Thymus (tissue), 11 donors: ENCODE measurements around the gene GLI3. TPM values are rescaled to one million over a fixed set of nuclear protein-coding genes. Genes with fewer than 3 reads are reported as not detected.

ENCODE experiments used
- DNase-seq, 9 donors: peaks; one replicate each; pipeline ENCODE4 v3.0.0-alpha.2; 2013; ENCODE audit warnings: low spot score in 9 of 9, low read depth in 6 of 9, missing footprints in 1 of 9
- H3K27ac ChIP-seq, 2 donors: one replicate each; pipeline ENCODE4 v1.5.1; 2013; ENCODE audit warnings: control low read depth in 1 of 2, low read depth in 1 of 2, low read length in 1 of 2, mild to moderate bottlenecking in 1 of 2, moderate library complexity in 1 of 2
- H3K27me3 ChIP-seq, 2 donors: one replicate each; pipeline ENCODE4 v1.5.1; 2013; ENCODE audit warnings: low read length in 1 of 2; ENCODE audit not compliant: control insufficient read depth in 2 of 2, insufficient read depth in 1 of 2
- H3K36me3 ChIP-seq, 2 donors: one replicate each; pipeline ENCODE4 v1.5.1; 2013; ENCODE audit warnings: low read length in 1 of 2, mild to moderate bottlenecking in 1 of 2, moderate library complexity in 1 of 2; ENCODE audit not compliant: control insufficient read depth in 2 of 2, insufficient read depth in 2 of 2
- H3K4me1 ChIP-seq, 2 donors: one replicate each; pipeline ENCODE4 v1.5.1; 2013; ENCODE audit warnings: low read length in 2 of 2; ENCODE audit not compliant: control insufficient read depth in 2 of 2, insufficient read depth in 2 of 2
- H3K4me3 ChIP-seq, 2 donors: one replicate each; pipeline ENCODE4 v1.5.1; 2013; ENCODE audit warnings: low read length in 2 of 2, control low read depth in 1 of 2, mild to moderate bottlenecking in 1 of 2
- H3K9me3 ChIP-seq, 2 donors: one replicate each; pipeline ENCODE4 v1.5.1; 2013; ENCODE audit warnings: low read length in 1 of 2, mild to moderate bottlenecking in 1 of 2; ENCODE audit not compliant: control insufficient read depth in 2 of 2, insufficient read depth in 1 of 2
- WGBS: extraction: QIAGEN DNeasy Blood & Tissue Kit; methylation state at CpG from one replicate; pipeline ENCODE4 v1.1.7; 2013; 5-methylcytosine and 5-hydroxymethylcytosine counted together
- polyA plus RNA-seq: library from polyadenylated mRNA; stranded (reverse); fragments of 200-250 nt; gene quantifications from one replicate; pipeline ENCODE4 v1.2.3, GENCODE V29; 2013
- total RNA-seq: library from RNA; stranded (reverse); fragments of 120-200 nt; gene quantifications from one replicate; pipeline ENCODE4 v1.2.4, GENCODE V29; 2013
- donor health status: healthy.

The GLI3 gene
- total and polyA plus RNA-seq, 2 donors, result 3.1 to 3.2 TPM

GRCh38 chr7:41927380-41927779, 309.6 kb downstream of the GLI3 start:
- DNase-seq, result no peak
- Histone ChIP-seq H3K4me1 (no peaks in the 10 kb centered on the region), H3K27me3 (no peaks in the 10 kb centered on the region), H3K4me3 (no peak overlapping the region), H3K9me3 (no peaks in the 10 kb centered on the region), H3K36me3 (no peaks in the 10 kb centered on the region), H3K27ac (no peak overlapping the region)
- 71% methylated on average over 6 of the region's 6 CpGs for WGBS

DNA sequence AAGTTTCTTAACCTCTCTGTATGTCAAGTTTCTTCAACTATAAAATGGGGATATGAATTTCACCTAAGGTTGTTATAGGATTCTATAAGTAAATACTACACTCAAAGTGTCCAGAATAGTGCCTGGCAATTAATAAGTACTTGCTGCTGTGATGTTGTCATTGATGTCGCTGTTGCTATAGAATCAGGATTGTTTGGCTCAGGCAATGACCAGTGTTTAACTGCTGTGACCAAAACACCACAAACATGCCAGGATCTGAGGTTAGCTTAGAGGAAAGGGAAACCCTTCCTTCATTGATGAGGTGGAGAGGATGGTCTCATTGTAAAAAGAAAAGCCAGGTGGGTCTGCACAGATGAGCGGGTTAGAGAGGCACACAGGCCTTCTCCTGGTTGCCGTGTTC, 311.1 kb downstream of the GLI3 start:
- Histone ChIP-seq H3K27me3 (no peaks in the 10 kb centered on the region), H3K9me3 (no peaks in the 10 kb centered on the region), H3K27ac (no peak overlapping the region), H3K36me3 (no peaks in the 10 kb centered on the region), H3K4me1 (no peaks in the 10 kb centered on the region), H3K4me3 (no peak overlapping the region)
- 98% methylated on average over 3 of the region's 3 CpGs for WGBS
- no peak for DNase-seq

GRCh38 chr7:41924796-41925195, 312.2 kb downstream of the GLI3 start:
- Histone ChIP-seq H3K4me3 (no peak overlapping the region), H3K4me1 (no peaks in the 10 kb centered on the region), H3K36me3 (no peaks in the 10 kb centered on the region), H3K27me3 (no peaks in the 10 kb centered on the region), H3K9me3 (no peaks in the 10 kb centered on the region), H3K27ac (no peak overlapping the region)
- no peak for DNase-seq
- 96% methylated on average over 9 of the region's 9 CpGs for WGBS

- DNase-seq, result no peak
- no peak overlapping the region for H3K27ac ChIP-seq
- 84% methylated on average over 2 of the region's 2 CpGs for WGBS
Measured at GRCh38 chr7:41922373-41922772, 314.6 kb downstream of the GLI3 start.

DNA sequence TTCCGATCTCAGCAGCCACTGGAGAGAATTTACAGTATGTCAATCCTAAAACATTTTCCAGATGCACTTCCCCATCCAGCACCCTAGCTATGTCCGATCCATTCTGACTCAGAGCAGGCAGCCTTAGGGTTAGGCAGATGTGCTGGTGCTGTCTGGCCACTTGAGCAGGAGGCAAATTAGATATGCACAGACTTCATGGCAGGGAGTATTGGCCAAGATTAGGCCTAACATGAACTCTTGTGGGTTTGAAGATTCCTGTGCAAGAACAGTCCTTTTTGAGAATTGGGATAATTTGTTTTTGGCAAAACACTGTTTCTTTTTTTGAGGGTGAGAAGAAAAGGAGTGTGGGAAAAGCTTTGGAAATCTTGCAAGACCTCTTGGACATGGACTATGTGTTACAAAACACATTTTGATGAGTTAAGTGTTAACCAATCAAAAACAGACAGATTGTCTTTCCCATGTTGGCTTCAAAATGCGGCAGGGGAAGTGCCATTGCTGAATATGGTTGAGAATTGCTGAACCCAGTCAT, 315.5 kb downstream of the GLI3 start:
- DNase-seq, result no peak
- WGBS, result 96% methylated on average over 3 of the region's 3 CpGs
- no peaks in the 10 kb centered on the region for H3K36me3 ChIP-seq
- no peaks in the 10 kb centered on the region for H3K4me1 ChIP-seq
- no peak overlapping the region for H3K27ac ChIP-seq
- no peaks in the 10 kb centered on the region for H3K27me3 ChIP-seq
- no peaks in the 10 kb centered on the region for H3K9me3 ChIP-seq
- no peak overlapping the region for H3K4me3 ChIP-seq

More at GRCh38 chr7:41922373-41922772, 314.6 kb downstream of the GLI3 start:
- H3K27me3 ChIP-seq, result no peaks in the 10 kb centered on the region
- H3K9me3 ChIP-seq, result no peaks in the 10 kb centered on the region
- H3K4me1 ChIP-seq, result no peaks in the 10 kb centered on the region
- no peaks in the 10 kb centered on the region for H3K36me3 ChIP-seq
- no peak overlapping the region for H3K4me3 ChIP-seq

- no peak for DNase-seq
Measured at GRCh38 chr7:41918597-41918996, 318.4 kb downstream of the GLI3 start.

DNA sequence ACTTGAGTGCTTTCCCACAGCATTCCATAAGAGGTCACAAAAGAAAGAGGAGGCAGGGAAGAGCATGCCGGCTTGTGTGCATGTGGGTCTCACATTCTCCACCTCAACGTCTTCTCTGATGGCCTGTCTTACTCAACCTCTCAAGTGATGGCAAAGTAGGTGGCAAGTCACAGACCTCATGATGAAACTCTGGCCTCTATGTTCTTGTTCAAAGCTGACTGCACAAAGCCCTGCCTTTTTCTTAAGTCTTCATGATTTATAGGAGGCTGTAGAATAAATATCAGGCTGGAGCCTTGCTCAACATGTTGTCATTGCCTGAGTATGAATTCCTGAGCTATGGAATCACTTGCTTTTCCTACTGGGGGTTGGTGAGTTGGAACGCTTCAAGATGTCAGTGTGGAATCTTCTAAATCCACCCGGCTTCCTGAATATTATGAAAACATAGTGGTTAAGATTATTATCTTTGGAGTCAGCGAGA, 320.5 kb downstream of the GLI3 start:
- DNase-seq, result no peak
- no peaks in the 10 kb centered on the region for H3K9me3 ChIP-seq
- no peak overlapping the region for H3K27ac ChIP-seq
- H3K4me1 ChIP-seq, result no peaks in the 10 kb centered on the region
- no peaks in the 10 kb centered on the region for H3K27me3 ChIP-seq
- WGBS, result 92% methylated on average over 5 of the region's 5 CpGs
- no peaks in the 10 kb centered on the region for H3K36me3 ChIP-seq
- no peak overlapping the region for H3K4me3 ChIP-seq

More at GRCh38 chr7:41918597-41918996, 318.4 kb downstream of the GLI3 start:
- no peak overlapping the region for H3K27ac ChIP-seq
- H3K9me3 ChIP-seq, result no peaks in the 10 kb centered on the region
- H3K36me3 ChIP-seq, result no peaks in the 10 kb centered on the region
- WGBS, result 85% methylated on average over 5 of the region's 5 CpGs
- no peak overlapping the region for H3K4me3 ChIP-seq
- no peaks in the 10 kb centered on the region for H3K4me1 ChIP-seq
- H3K27me3 ChIP-seq, result no peaks in the 10 kb centered on the region

DNA sequence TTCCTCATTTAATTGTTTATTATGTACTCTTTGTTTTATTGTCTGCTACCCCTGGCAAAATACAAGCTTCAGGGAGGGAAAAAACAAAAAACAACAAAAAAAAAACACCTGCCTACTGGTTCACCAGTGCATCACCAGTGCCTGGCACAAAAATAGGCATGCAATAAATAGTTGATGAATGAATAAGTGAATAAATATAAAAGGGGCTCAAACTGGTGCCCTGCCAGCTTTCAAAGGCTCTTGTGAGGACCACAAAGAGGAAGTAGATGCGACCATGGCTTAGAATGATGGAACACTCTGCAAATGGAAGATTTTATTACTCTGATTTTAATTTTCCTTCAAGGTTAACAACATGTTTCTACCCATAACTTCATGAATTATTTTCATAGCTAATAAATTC, 321.1 kb downstream of the GLI3 start:
- Histone ChIP-seq H3K36me3 (no peaks in the 10 kb centered on the region), H3K4me1 (no peaks in the 10 kb centered on the region), H3K4me3 (no peak overlapping the region), H3K27me3 (no peaks in the 10 kb centered on the region), H3K9me3 (no peaks in the 10 kb centered on the region), H3K27ac (no peak overlapping the region)
- 13% methylated on average over 1 of the region's 1 CpG for WGBS
- no peak for DNase-seq

DNA sequence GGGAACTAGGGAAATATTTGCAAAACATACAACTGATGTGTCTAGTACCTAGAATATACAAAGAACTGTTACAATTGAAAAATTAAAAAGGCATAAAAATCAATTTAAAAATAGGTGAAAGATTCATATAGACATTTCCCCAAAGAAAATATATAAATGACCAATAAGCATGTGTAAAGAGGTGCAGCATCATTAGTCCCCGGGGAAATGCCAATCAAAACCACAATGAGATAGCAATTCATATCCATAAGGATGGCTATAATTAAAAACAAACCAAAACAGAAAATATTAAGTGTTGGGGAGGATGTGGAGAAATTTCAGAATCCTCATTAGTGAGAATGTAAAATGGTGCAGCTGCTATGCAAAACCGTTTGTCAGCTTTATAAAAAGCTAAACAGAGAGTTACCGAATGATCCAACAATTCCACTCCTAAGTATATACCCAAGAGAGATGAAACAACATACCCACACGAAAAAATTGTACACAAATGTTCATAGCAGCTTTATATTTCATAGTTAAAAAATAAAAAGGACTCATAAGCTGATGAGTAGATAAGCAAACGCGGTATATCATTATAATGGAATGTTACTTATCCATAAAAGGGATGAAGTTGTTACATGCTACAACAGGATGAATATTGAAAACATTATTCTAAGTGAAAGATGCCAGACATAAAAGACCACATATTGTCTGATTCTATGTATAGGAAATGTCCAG, 324.0 kb downstream of the GLI3 start:
- WGBS, result 92% methylated on average over 6 of the region's 6 CpGs
- DNase-seq, result no peak

More for the DNA sequence above, 324.0 kb downstream of the GLI3 start:
- Histone ChIP-seq H3K36me3 (no peaks in the 10 kb centered on the region), H3K4me3 (no peak overlapping the region), H3K27me3 (no peaks in the 10 kb centered on the region), H3K4me1 (no peaks in the 10 kb centered on the region), H3K9me3 (no peaks in the 10 kb centered on the region), H3K27ac (no peak overlapping the region)
